Astrocyte (in vitro differentiated cells and primary cell): ENCODE results near the gene DPM3. TPM values are rescaled to one million over a fixed set of nuclear protein-coding genes. Genes with fewer than 3 reads are reported as not detected.

Experiments
- DNase-seq: peaks from one replicate; pipeline ENCODE4 v3.0.0-alpha.2; 2010; ENCODE audit warnings: low read depth
- FAIRE-seq: peaks from 2 replicates; lab custom pipeline; 2011; peaks lifted over from hg19 to GRCh38; lab: Jason Lieb, UNC
- H2AFZ ChIP-seq: 2 replicates; pipeline ENCODE4 v1.6.0; 2012; ENCODE audit warnings: low read depth, low read length, inconsistent platforms
- H3K27ac ChIP-seq: 2 replicates; pipeline ENCODE4 v1.5.1; 2011; ENCODE audit warnings: low read depth, low read length, inconsistent platforms
- H3K27me3 ChIP-seq: 2 replicates; pipeline ENCODE4 v1.6.0; 2011; ENCODE audit warnings: low read length, inconsistent platforms; ENCODE audit not compliant: insufficient read depth
- H3K36me3 ChIP-seq: 2 replicates; pipeline ENCODE4 v1.5.1; 2011; ENCODE audit warnings: low read length, inconsistent platforms; ENCODE audit not compliant: insufficient read depth
- H3K4me1 ChIP-seq: 2 replicates; pipeline ENCODE4 v1.5.1; 2011; ENCODE audit warnings: low read length, inconsistent platforms; ENCODE audit not compliant: insufficient read depth
- H3K4me2 ChIP-seq: 2 replicates; pipeline ENCODE4 v1.6.0; 2012; ENCODE audit warnings: low read length, inconsistent platforms
- H3K4me3 ChIP-seq: 2 replicates; pipeline ENCODE4 v1.5.1; 2011; ENCODE audit warnings: low read depth, mild to moderate bottlenecking, low read length, inconsistent platforms; ENCODE audit not compliant: insufficient read depth
- H3K79me2 ChIP-seq: 2 replicates; pipeline ENCODE4 v1.6.0; 2012; ENCODE audit warnings: mild to moderate bottlenecking, low read length, inconsistent platforms; ENCODE audit not compliant: insufficient read depth
- H3K9ac ChIP-seq: 2 replicates; pipeline ENCODE4 v1.6.0; 2012; ENCODE audit warnings: mild to moderate bottlenecking, low read length, inconsistent platforms
- H3K9me3 ChIP-seq: 2 replicates; pipeline ENCODE4 v1.5.1; 2012; ENCODE audit warnings: low read depth, mild to moderate bottlenecking, low read length, inconsistent platforms; ENCODE audit not compliant: insufficient read depth
- H4K20me1 ChIP-seq: 2 replicates; pipeline ENCODE4 v1.6.0; 2012; ENCODE audit warnings: low read length, inconsistent platforms; ENCODE audit not compliant: insufficient read depth
- H3K27ac Mint-ChIP-seq: one replicate; pipeline ENCODE4 v1.8.0; 2021; ENCODE audit warnings: mild to moderate bottlenecking, mixed read lengths; ENCODE audit not compliant: unreplicated experiment
- H3K27me3 Mint-ChIP-seq: one replicate; pipeline ENCODE4 v1.8.0; 2021; ENCODE audit warnings: low read depth, mixed read lengths; ENCODE audit not compliant: unreplicated experiment
- H3K36me3 Mint-ChIP-seq: one replicate; pipeline ENCODE4 v1.8.0; 2021; ENCODE audit warnings: low read depth, mixed read lengths; ENCODE audit not compliant: unreplicated experiment
- H3K4me1 Mint-ChIP-seq: one replicate; pipeline ENCODE4 v1.8.0; 2021; ENCODE audit warnings: low read depth, mixed read lengths; ENCODE audit not compliant: unreplicated experiment
- H3K4me3 Mint-ChIP-seq: one replicate; pipeline ENCODE4 v1.8.0; 2021; ENCODE audit warnings: mild to moderate bottlenecking, moderate library complexity, mixed read lengths; ENCODE audit not compliant: unreplicated experiment
- H3K9me3 Mint-ChIP-seq: one replicate; pipeline ENCODE4 v1.8.0; 2021; ENCODE audit warnings: mild to moderate bottlenecking, mixed read lengths; ENCODE audit not compliant: unreplicated experiment
- CTCF ChIP-seq: IDR thresholded peaks from 2 replicates; pipeline ENCODE4 v1.5.1; 2011; ENCODE audit warnings: low read depth, mild to moderate bottlenecking, inconsistent platforms, low read length, moderate library complexity; ENCODE audit not compliant: insufficient read depth
- EZH2 ChIP-seq: IDR thresholded peaks from 2 replicates; pipeline ENCODE4 v1.6.1; 2012; ENCODE audit warnings: mild to moderate bottlenecking, low read length, inconsistent platforms; ENCODE audit not compliant: insufficient read depth
- total RNA-seq: library from RNA; stranded (reverse); gene quantifications from 2 replicates; pipeline ENCODE4 v1.2.1, GENCODE V29; 2021

The DPM3 gene
- total RNA-seq, 1 donor from 2014 or later = 31.0 TPM

DNA sequence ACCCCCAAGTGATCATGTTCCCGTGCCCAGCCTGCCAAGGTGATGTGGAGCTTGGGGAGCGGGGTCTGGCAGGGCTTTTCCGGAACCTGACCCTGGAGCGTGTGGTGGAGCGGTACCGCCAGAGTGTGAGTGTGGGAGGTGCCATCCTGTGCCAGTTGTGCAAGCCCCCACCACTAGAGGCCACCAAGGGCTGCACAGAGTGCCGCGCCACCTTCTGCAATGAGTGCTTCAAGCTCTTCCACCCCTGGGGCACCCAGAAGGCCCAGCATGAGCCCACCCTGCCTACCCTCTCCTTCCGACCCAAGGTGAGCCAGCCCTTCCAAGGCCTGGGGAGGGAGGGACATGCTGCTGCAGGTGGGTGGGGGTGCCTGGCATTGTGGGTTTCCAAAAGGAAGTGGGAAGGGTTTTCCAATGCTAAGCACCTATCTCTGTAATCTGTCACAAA lies 35.6 kb upstream of the DPM3 start:
- Histone ChIP-seq H2AFZ (no peak overlapping the region), H3K4me2 (no peak overlapping the region), H3K4me1 (peaks cover 22% of the 10 kb centered on the region), H3K9me3 (no peaks in the 10 kb centered on the region), H3K9ac (no peak overlapping the region), H3K36me3 (peaks cover 2% of the 10 kb centered on the region), H3K4me3 (no peak overlapping the region), H3K27me3 (no peaks in the 10 kb centered on the region), H3K79me2 (peaks cover 33% of the 10 kb centered on the region), H4K20me1 (peaks cover 16% of the 10 kb centered on the region), H3K27ac (no peak overlapping the region)
- peaks cover 6% of the 10 kb centered on the region for H3K36me3 Mint-ChIP-seq
- FAIRE-seq (no peak), DNase-seq (no peak)
- no peak overlapping the region for H3K4me3 Mint-ChIP-seq
- H3K4me1 Mint-ChIP-seq = peaks cover 22% of the 10 kb centered on the region
- no peaks in the 10 kb centered on the region for H3K9me3 Mint-ChIP-seq
- no peaks in the 10 kb centered on the region for H3K27me3 Mint-ChIP-seq
- no peak for TF ChIP-seq CTCF
- no peak for TF ChIP-seq EZH2
- no peak overlapping the region for H3K27ac Mint-ChIP-seq

DNA sequence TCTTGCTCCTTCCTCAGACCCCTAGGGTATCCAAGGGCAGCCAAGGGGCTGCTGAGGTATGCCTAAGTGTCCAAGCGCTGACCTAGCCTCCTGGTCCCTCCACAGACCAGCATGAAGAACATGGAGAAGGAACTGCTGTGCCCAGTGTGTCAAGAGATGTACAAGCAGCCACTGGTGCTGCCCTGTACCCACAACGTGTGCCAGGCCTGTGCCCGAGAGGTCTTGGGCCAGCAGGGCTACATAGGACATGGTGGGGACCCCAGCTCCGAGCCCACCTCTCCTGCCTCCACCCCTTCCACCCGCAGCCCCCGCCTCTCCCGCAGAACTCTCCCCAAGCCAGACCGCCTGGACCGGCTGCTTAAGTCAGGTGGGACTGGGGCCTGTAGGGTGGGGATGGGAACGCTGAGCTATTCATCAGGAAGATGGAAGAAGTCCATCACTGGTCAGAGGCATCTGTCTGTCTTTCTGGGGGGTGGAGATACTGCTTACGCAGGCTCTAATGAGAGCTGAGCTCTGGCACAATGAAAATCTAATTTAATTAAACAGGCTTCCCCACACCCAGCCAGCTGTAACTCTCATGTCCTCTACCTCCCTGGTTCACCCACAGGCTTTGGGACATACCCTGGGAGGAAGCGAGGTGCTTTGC lies 35.1 kb upstream of the DPM3 start:
- Mint-ChIP-seq H3K27me3 (no peaks in the 10 kb centered on the region), H3K27ac (no peak overlapping the region), H3K9me3 (no peaks in the 10 kb centered on the region), H3K4me1 (peaks cover 22% of the 10 kb centered on the region), H3K4me3 (peak overlapping the region; percentile 97), H3K36me3 (peaks cover 6% of the 10 kb centered on the region)
- Histone ChIP-seq H4K20me1 (peaks cover 16% of the 10 kb centered on the region), H2AFZ (no peak overlapping the region), H3K36me3 (peaks cover 4% of the 10 kb centered on the region), H3K27me3 (no peaks in the 10 kb centered on the region), H3K9me3 (no peaks in the 10 kb centered on the region), H3K79me2 (peaks cover 34% of the 10 kb centered on the region), H3K9ac (peak overlapping the region; percentile 96), H3K4me2 (peak overlapping the region; percentile 92), H3K4me1 (peaks cover 22% of the 10 kb centered on the region), H3K4me3 (peak overlapping the region; percentile 84), H3K27ac (no peak overlapping the region)
- DNase-seq (no peak), FAIRE-seq (no peak)
- TF ChIP-seq CTCF = no peak
- no peak for TF ChIP-seq EZH2
